HEK293T (cell line): Measurements from ENCODE around the gene RELT.
A peak's percentile ranks its signal among the peaks of the same experiment; 100 is the strongest.

Source experiments
- CTCF ChIA-PET: fragments of 350-600 bp; formaldehyde crosslinking; extraction: SDS; loops from one replicate; lab custom pipeline; 2021; ENCODE audit warnings: antibody characterized with exemption, inconsistent platforms; lab: Yijun Ruan, JAX
- POLR2A ChIA-PET: fragments of 350-600 bp; formaldehyde crosslinking; extraction: SDS; loops from one replicate; lab custom pipeline; 2020; ENCODE audit warnings: antibody characterized with exemption, inconsistent platforms; lab: Yijun Ruan, JAX
- DNase-seq: peaks from one replicate; pipeline ENCODE4 v3.0.0; 2012; ENCODE audit warnings: mixed read lengths; ENCODE audit errors: extremely low spot score
- ARNT ChIP-seq: fragments of 450-650 bp; IDR thresholded peaks from 2 replicates; pipeline ENCODE4 v1.6.1; 2017; ENCODE audit warnings: mild to moderate bottlenecking
- BHLHE40 ChIP-seq: fragments of 450-650 bp; IDR thresholded peaks from 2 replicates; pipeline ENCODE4 v1.6.1; 2016; ENCODE audit warnings: mild to moderate bottlenecking, moderate library complexity, borderline replicate concordance
- CTBP1 ChIP-seq: fragments of 450-650 bp; IDR thresholded peaks from 2 replicates; pipeline ENCODE4 v1.6.1; 2016; ENCODE audit warnings: borderline replicate concordance
- ELF4 ChIP-seq: fragments of 450-650 bp; IDR thresholded peaks from 2 replicates; pipeline ENCODE4 v1.6.1; 2017; ENCODE audit warnings: antibody characterized with exemption
- FOXA1 ChIP-seq: fragments of 450-650 bp; IDR thresholded peaks from 2 replicates; pipeline ENCODE4 v1.6.1; 2016; ENCODE audit warnings: mild to moderate bottlenecking
- FOXK2 ChIP-seq: fragments of 450-650 bp; IDR thresholded peaks from 2 replicates; pipeline ENCODE4 v1.6.1; 2016; ENCODE audit warnings: mild to moderate bottlenecking
- FOXM1 ChIP-seq: fragments of 450-650 bp; IDR thresholded peaks from 2 replicates; pipeline ENCODE4 v1.6.1; 2017; ENCODE audit warnings: mild to moderate bottlenecking, borderline replicate concordance
- HDGF ChIP-seq: fragments of 450-650 bp; IDR thresholded peaks from 2 replicates; pipeline ENCODE4 v1.6.1; 2017; ENCODE audit warnings: antibody characterized with exemption, borderline replicate concordance
- L3MBTL2 ChIP-seq: fragments of 450-650 bp; conservative IDR thresholded peaks from 2 replicates; pipeline ENCODE4 v1.6.1; 2016; ENCODE audit warnings: mild to moderate bottlenecking
- LEF1 ChIP-seq: fragments of 450-650 bp; IDR thresholded peaks from 2 replicates; pipeline ENCODE4 v1.6.1; 2017; ENCODE audit warnings: mild to moderate bottlenecking, borderline replicate concordance
- NFRKB ChIP-seq: fragments of 450-650 bp; IDR thresholded peaks from 2 replicates; pipeline ENCODE4 v1.6.1; 2016; ENCODE audit warnings: mild to moderate bottlenecking, moderate library complexity
- SP1 ChIP-seq: fragments of 450-650 bp; IDR thresholded peaks from 2 replicates; pipeline ENCODE4 v1.6.1; 2017
- SUZ12 ChIP-seq: fragments of 450-650 bp; IDR thresholded peaks from 2 replicates; pipeline ENCODE4 v1.6.1; 2016; ENCODE audit warnings: mild to moderate bottlenecking
- TARDBP ChIP-seq: fragments of 450-650 bp; IDR thresholded peaks from 2 replicates; pipeline ENCODE4 v1.6.1; 2016
- ZNF384 ChIP-seq: fragments of 450-650 bp; IDR thresholded peaks from 2 replicates; pipeline ENCODE4 v1.6.1; 2016
- TF ChIP-seq, protein P1 (sequence below): fragments of 450-650 bp; IDR thresholded peaks from 2 replicates; pipeline ENCODE4 v1.6.1; 2016

RELT gene

GRCh38 chr11:73376160-73376802 is at the start of gene RELT:
Gene RELT, plus strand, starts transcription at chr11:73376399. Its CDS starts 12,738 bp downstream, at chr11:73389137.
- TF ChIP-seq, protein P1, sequence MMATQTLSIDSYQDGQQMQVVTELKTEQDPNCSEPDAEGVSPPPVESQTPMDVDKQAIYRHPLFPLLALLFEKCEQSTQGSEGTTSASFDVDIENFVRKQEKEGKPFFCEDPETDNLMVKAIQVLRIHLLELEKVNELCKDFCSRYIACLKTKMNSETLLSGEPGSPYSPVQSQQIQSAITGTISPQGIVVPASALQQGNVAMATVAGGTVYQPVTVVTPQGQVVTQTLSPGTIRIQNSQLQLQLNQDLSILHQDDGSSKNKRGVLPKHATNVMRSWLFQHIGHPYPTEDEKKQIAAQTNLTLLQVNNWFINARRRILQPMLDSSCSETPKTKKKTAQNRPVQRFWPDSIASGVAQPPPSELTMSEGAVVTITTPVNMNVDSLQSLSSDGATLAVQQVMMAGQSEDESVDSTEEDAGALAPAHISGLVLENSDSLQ, result no peak
- TF ChIP-seq FOXM1, result 0 out of 2 replicates have a peak, but pooled peaks have one; percentile 35
- DNase-seq, result peak; percentile 98
- CTCF ChIA-PET, result interaction anchor here (0.6 to 0.7 kb wide), 2 partner anchors 17 to 464 kb away, joined by 3 to 4 read pairs; no protein-coding TSS in a partner anchor
- POLR2A ChIA-PET, result no interaction called here

GRCh38 chr11:73326929-73327811 is 49.0 kb upstream of the RELT start:
- no peak for TF ChIP-seq ZNF384
- TF ChIP-seq LEF1, result no peak
- no peak for TF ChIP-seq SUZ12
- no peak for TF ChIP-seq ELF4
- no peak for TF ChIP-seq HDGF
- no peak for TF ChIP-seq FOXK2
- no peak for TF ChIP-seq L3MBTL2
- TF ChIP-seq TARDBP, result no peak
- no peak for TF ChIP-seq NFRKB
- no peak for TF ChIP-seq BHLHE40
- no peak for TF ChIP-seq ARNT
- TF ChIP-seq, protein P1, result no peak
- TF ChIP-seq FOXA1, result no peak
- no peak for TF ChIP-seq CTBP1
- no peak for TF ChIP-seq SP1
- TF ChIP-seq FOXM1, result no peak
- ChIA-PET CTCF (interaction anchor here (0.6 to 0.7 kb wide), 2 partner anchors 8 to 20 kb away, joined by 3 to 4 read pairs; no protein-coding TSS in a partner anchor), POLR2A (interaction anchor here (1.2 kb wide), 1 partner anchor 17 kb away, joined by 3 read pairs; no protein-coding TSS in a partner anchor)
- no peak for DNase-seq

GRCh38 chr11:73327812-73328364 is 48.3 kb upstream of the RELT start:
- DNase-seq, result no peak
- POLR2A ChIA-PET, result interaction anchor here (1.2 kb wide), 1 partner anchor 17 kb away, joined by 3 read pairs; no protein-coding TSS in a partner anchor
- CTCF ChIA-PET, result interaction anchor here (0.6 kb wide), 1 partner anchor 21 kb away, joined by 3 read pairs; no protein-coding TSS in a partner anchor
- no peak for TF ChIP-seq NFRKB
- TF ChIP-seq ARNT, result no peak
- no peak for TF ChIP-seq CTBP1
- no peak for TF ChIP-seq SUZ12
- TF ChIP-seq BHLHE40, result no peak
- no peak for TF ChIP-seq ELF4
- TF ChIP-seq FOXA1, result no peak
- TF ChIP-seq LEF1, result no peak
- TF ChIP-seq HDGF, result no peak
- no peak for TF ChIP-seq FOXK2
- no peak for TF ChIP-seq TARDBP

DNA sequence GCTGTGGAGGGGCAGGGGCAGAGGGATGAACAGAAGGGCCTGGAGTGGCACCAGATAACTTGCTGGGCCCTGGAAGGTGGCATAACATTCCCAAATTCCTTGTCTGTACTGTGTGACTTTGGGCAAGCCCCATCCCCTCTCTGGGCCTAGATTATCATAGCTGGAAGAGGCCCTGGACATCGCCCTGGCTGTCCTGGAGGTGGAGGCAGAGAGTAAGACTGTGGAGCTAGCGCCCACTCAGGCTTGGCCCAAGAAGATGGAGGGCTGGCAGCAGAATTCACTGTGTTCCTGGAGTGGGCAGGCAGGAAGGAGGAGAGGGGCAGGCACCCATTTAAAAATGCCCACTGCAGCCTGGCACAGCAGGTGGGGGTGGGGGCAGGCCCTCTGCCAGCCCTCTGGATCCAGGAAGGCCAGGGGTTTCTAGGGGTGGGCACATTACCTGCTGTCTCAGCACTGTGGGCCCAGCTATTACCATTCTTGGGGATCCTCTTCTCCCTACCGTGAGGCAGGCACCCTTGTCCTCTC is 45.6 kb upstream of the RELT start:
- TF ChIP-seq HDGF (no peak), ZNF384 (no peak), FOXM1 (no peak), LEF1 (no peak), L3MBTL2 (no peak), ARNT (no peak), FOXA1 (no peak), SP1 (no peak), NFRKB (no peak), ELF4 (no peak), CTBP1 (no peak), TARDBP (no peak), BHLHE40 (no peak), FOXK2 (no peak), SUZ12 (no peak)
- TF ChIP-seq, protein P1, result no peak
- POLR2A ChIA-PET, result interaction anchor here (0.9 kb wide), 1 partner anchor 16 kb away, joined by 4 read pairs; no protein-coding TSS in a partner anchor
- DNase-seq, result peak; percentile 55
- CTCF ChIA-PET, result interaction anchor here (0.7 to 1.0 kb wide), 3 partner anchors 25 to 42 kb away, joined by 3 to 7 read pairs (median 3); no protein-coding TSS in a partner anchor
